BLaER1 treated with 17β-estradiol and CSF1 and Interleukin-3, amounts not matched to agents 10 nM and 100 nM (cell line): ENCODE results near the gene ZNF330.

Experiments used
- H3K27ac ChIP-seq, 11 experiments: shearing (Covaris generic); formaldehyde crosslinking; 2 replicates each; pipeline ENCODE4 v1.8.1; 2022
- H3K27me3 ChIP-seq, 11 experiments: shearing (Covaris generic); formaldehyde crosslinking; 2 replicates each; pipeline ENCODE4 v1.8.1; 2022
- H3K36me3 ChIP-seq, 11 experiments: shearing (Covaris generic); formaldehyde crosslinking; 2 replicates each; pipeline ENCODE4 v1.8.1; 2022
- H3K4me1 ChIP-seq, 10 experiments: shearing (Covaris generic); formaldehyde crosslinking; 2 replicates each; pipeline ENCODE4 v1.8.1; 2022
- H3K4me2 ChIP-seq, 11 experiments: shearing (Covaris generic); formaldehyde crosslinking; 2 replicates each; pipeline ENCODE4 v1.8.1; 2022
- H3K4me3 ChIP-seq, 10 experiments: shearing (Covaris generic); formaldehyde crosslinking; 2 replicates each; pipeline ENCODE4 v1.8.1; 2022
- H3K9ac ChIP-seq, 11 experiments: shearing (Covaris generic); formaldehyde crosslinking; 2 replicates each; pipeline ENCODE4 v1.8.1; 2022
- H3K9me3 ChIP-seq, 11 experiments: shearing (Covaris generic); formaldehyde crosslinking; replicated peaks in 1 of 11; 2 replicates each; pipeline ENCODE4 v1.8.1; 2022
- H4K20me1 ChIP-seq, 11 experiments: shearing (Covaris generic); formaldehyde crosslinking; 2 replicates each; pipeline ENCODE4 v1.8.1; 2022
- Cebpa-rat ChIP-seq, 11 experiments: shearing (Covaris generic); IDR thresholded peaks; 2 replicates each; pipeline ENCODE4 v1.8.1; 2022

Gene ZNF330

DNA sequence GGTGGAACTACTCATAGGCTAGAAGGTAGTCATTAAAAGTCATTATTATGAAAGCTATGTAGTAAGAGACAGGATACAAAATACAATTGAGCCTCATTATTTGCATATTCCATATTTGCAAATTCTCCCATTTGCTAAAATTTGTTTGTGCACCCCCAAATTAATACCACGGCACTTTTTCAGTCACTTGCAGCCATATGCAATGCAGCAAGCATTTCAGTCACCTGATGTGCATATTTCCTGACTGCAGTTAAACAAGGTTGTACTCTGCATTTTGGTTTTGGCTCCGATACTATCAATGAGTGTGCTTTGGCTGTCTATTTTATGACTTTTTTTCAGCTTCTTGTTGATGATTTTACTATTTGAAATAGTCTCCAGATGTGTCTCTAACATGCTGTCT is 62.9 kb downstream of the ZNF330 start:
- Histone ChIP-seq H3K4me2 (no peak overlapping the region), H3K27ac (no peak overlapping the region), H3K27me3 (no peaks in the 10 kb centered on the region), H3K9ac (no peak overlapping the region), H3K9me3 (no peaks in the 10 kb centered on the region), H4K20me1 (no peaks in the 10 kb centered on the region), H3K4me3 (no peak overlapping the region), H3K4me1 (no peaks in the 10 kb centered on the region), H3K36me3 (no peaks in the 10 kb centered on the region)
- TF ChIP-seq Cebpa-rat (IDR thresholded peaks at IDR 0.05): no peak
